Hepatocyte (in vitro differentiated cells): ENCODE data around the gene KDM2A. TPM values are rescaled to one million over a fixed set of nuclear protein-coding genes. Genes with fewer than 3 reads are reported as not detected.

Experiments used
- DNase-seq: peaks from one replicate; pipeline ENCODE4 v3.0.0-alpha.2; 2016; ENCODE audit warnings: low spot score
- H2AFZ ChIP-seq: fragments of 200-600 bp; sonication (generic); 2 replicates; pipeline ENCODE4 v1.6.0; 2016; ENCODE audit warnings: antibody characterized with exemption, mild to moderate bottlenecking
- H3K27ac ChIP-seq: fragments of 200-600 bp; sonication (generic); 2 replicates; pipeline ENCODE4 v1.5.1; 2016; ENCODE audit warnings: mild to moderate bottlenecking
- H3K27me3 ChIP-seq: fragments of 200-600 bp; sonication (generic); 2 replicates; pipeline ENCODE4 v1.6.1; 2016
- H3K36me3 ChIP-seq: fragments of 200-600 bp; sonication (generic); replicated peaks from 2 replicates; pipeline ENCODE4 v1.5.1; 2016; ENCODE audit warnings: low read depth; ENCODE audit not compliant: insufficient read depth
- H3K4me1 ChIP-seq: fragments of 200-600 bp; sonication (generic); 2 replicates; pipeline ENCODE4 v1.5.1; 2016; ENCODE audit warnings: mild to moderate bottlenecking, moderate library complexity; ENCODE audit not compliant: insufficient read depth
- H3K4me2 ChIP-seq: fragments of 200-600 bp; sonication (generic); 2 replicates; pipeline ENCODE4 v1.6.0; 2016
- H3K4me3 ChIP-seq: fragments of 200-600 bp; sonication (generic); 2 replicates; pipeline ENCODE4 v1.5.1; 2016; ENCODE audit warnings: mild to moderate bottlenecking
- H3K79me2 ChIP-seq: fragments of 200-600 bp; sonication (generic); 2 replicates; pipeline ENCODE4 v1.6.0; 2017; ENCODE audit warnings: mild to moderate bottlenecking
- H3K9me2 ChIP-seq: fragments of 200-600 bp; sonication (generic); replicated peaks from 2 replicates; pipeline ENCODE4 v1.6.0; 2017; ENCODE audit warnings: mild to moderate bottlenecking; ENCODE audit not compliant: insufficient read depth
- H3K9me3 ChIP-seq: fragments of 200-600 bp; sonication (generic); 2 replicates; pipeline ENCODE4 v1.5.1; 2016; ENCODE audit warnings: low read depth, mild to moderate bottlenecking
- H4K20me1 ChIP-seq: fragments of 200-600 bp; sonication (generic); 2 replicates; pipeline ENCODE4 v1.6.0; 2016; ENCODE audit warnings: mild to moderate bottlenecking; ENCODE audit not compliant: insufficient read depth, poor library complexity, severe bottlenecking
- EZH2 ChIP-seq: fragments of 200-600 bp; sonication (generic); IDR thresholded peaks from 2 replicates; pipeline ENCODE4 v1.6.1; 2016; ENCODE audit warnings: antibody characterized with exemption, mild to moderate bottlenecking, borderline replicate concordance
- EZH2phosphoT487 ChIP-seq: fragments of 200-600 bp; sonication (generic); IDR thresholded peaks from one replicate; pipeline ENCODE4 v1.6.1; 2018; ENCODE audit warnings: antibody characterized with exemption, mild to moderate bottlenecking, low read depth, moderate library complexity; ENCODE audit not compliant: unreplicated experiment, severe bottlenecking
- WGBS: methylation state at CpG from one replicate; pipeline ENCODE4 v1.1.6; 2016; ENCODE audit warnings: low lambda C conversion rate; ENCODE audit errors: missing lambda C conversion rate; 5-methylcytosine and 5-hydroxymethylcytosine counted together
- polyA plus RNA-seq: library from polyadenylated mRNA; unstranded; fragments of >200 nt; fragmentation: Nextera tagmentation; extraction: Ambion mirVana; gene quantifications from 2 replicates; pipeline ENCODE4 v1.2.1, GENCODE V29; 2016
- total RNA-seq: library from RNA; depleted of rRNA; stranded (reverse); fragments of >200 nt; gene quantifications from 2 replicates; pipeline ENCODE4 v1.2.3, GENCODE V29; 2014
- TF ChIP-seq, protein P1 (sequence below): fragments of 200-600 bp; sonication (generic); IDR thresholded peaks from 2 replicates; pipeline ENCODE4 v1.5.1; 2016; ENCODE audit warnings: antibody characterized with exemption, mild to moderate bottlenecking; ENCODE audit not compliant: poor library complexity

KDM2A gene
- total and polyA plus RNA-seq, 2 experiments from 2014 or later, result 18.7 to 51.2 TPM

- TF ChIP-seq EZH2phosphoT487 (no peak), EZH2 (no peak)
- TF ChIP-seq, protein P1, sequence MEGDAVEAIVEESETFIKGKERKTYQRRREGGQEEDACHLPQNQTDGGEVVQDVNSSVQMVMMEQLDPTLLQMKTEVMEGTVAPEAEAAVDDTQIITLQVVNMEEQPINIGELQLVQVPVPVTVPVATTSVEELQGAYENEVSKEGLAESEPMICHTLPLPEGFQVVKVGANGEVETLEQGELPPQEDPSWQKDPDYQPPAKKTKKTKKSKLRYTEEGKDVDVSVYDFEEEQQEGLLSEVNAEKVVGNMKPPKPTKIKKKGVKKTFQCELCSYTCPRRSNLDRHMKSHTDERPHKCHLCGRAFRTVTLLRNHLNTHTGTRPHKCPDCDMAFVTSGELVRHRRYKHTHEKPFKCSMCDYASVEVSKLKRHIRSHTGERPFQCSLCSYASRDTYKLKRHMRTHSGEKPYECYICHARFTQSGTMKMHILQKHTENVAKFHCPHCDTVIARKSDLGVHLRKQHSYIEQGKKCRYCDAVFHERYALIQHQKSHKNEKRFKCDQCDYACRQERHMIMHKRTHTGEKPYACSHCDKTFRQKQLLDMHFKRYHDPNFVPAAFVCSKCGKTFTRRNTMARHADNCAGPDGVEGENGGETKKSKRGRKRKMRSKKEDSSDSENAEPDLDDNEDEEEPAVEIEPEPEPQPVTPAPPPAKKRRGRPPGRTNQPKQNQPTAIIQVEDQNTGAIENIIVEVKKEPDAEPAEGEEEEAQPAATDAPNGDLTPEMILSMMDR, result no peak
- H3K9me3 ChIP-seq, result no peaks in the 10 kb centered on the region
- peaks cover 65% of the 10 kb centered on the region for H4K20me1 ChIP-seq
- no peak overlapping the region for H3K27ac ChIP-seq
- DNase-seq, result no peak
- no peaks in the 10 kb centered on the region for H3K9me2 ChIP-seq
- H3K36me3 ChIP-seq, result no peaks in the 10 kb centered on the region
- 96% methylated on average over 23 of the region's 23 CpGs for WGBS
- no peak overlapping the region for H3K4me2 ChIP-seq
- peaks cover 24% of the 10 kb centered on the region for H3K4me1 ChIP-seq
- no peak overlapping the region for H3K4me3 ChIP-seq
- peaks cover 100% of the 10 kb centered on the region for H3K79me2 ChIP-seq
- no peaks in the 10 kb centered on the region for H3K27me3 ChIP-seq
- no peak overlapping the region for H2AFZ ChIP-seq
These were observed 153.5 kb downstream of the KDM2A start for GRCh38 chr11:67272327-67273259.

DNA sequence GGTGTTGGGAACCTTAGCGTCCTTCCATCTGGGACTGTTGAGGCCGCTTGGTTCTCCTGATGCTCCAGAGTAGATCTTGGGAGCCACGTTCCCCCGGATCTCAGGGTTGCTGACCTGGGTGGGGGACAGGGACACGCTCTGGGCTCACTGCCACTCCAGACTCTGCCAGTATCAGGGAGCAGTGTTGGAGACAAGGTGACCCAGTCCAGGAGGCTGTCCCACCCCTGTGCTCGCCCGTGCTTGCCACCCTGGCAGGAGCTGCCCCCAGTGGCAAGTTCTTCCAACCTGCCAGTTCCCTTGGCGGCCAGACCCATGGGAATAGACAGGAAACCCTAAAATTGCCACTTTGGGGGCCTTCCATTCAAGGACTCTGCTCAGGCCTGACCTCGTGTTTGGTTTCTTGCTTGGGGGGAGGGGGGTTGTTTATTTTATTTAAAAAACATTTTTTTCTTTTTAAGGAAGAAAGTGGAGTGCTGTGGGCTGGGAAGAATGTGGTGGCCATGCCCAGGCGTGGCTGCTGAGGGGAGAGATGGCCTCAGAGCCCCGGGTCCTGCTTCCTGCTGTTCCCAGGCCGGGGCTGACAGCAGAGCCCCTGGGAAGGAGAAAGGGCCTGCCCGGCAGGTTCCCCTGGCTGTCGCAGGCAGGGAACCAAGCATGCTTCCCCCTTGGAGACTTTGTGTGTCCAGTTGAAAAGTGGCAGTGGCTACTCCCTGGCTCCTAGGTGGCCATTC lies 154.4 kb downstream of the KDM2A start:
- TF ChIP-seq, protein P1, result no peak
- TF ChIP-seq EZH2, result no peak
- TF ChIP-seq EZH2phosphoT487, result no peak
- H3K4me2 ChIP-seq, result no peak overlapping the region
- H3K36me3 ChIP-seq, result no peaks in the 10 kb centered on the region
- H3K9me3 ChIP-seq, result no peaks in the 10 kb centered on the region
- peaks cover 15% of the 10 kb centered on the region for H3K4me1 ChIP-seq
- H4K20me1 ChIP-seq, result peaks cover 58% of the 10 kb centered on the region
- DNase-seq, result no peak
- H3K4me3 ChIP-seq, result no peak overlapping the region
- WGBS, result 86% methylated on average over 14 of the region's 14 CpGs
- H3K79me2 ChIP-seq, result peaks cover 94% of the 10 kb centered on the region
- H2AFZ ChIP-seq, result no peak overlapping the region
- H3K9me2 ChIP-seq, result no peaks in the 10 kb centered on the region
- H3K27ac ChIP-seq, result no peak overlapping the region
- no peaks in the 10 kb centered on the region for H3K27me3 ChIP-seq

DNA sequence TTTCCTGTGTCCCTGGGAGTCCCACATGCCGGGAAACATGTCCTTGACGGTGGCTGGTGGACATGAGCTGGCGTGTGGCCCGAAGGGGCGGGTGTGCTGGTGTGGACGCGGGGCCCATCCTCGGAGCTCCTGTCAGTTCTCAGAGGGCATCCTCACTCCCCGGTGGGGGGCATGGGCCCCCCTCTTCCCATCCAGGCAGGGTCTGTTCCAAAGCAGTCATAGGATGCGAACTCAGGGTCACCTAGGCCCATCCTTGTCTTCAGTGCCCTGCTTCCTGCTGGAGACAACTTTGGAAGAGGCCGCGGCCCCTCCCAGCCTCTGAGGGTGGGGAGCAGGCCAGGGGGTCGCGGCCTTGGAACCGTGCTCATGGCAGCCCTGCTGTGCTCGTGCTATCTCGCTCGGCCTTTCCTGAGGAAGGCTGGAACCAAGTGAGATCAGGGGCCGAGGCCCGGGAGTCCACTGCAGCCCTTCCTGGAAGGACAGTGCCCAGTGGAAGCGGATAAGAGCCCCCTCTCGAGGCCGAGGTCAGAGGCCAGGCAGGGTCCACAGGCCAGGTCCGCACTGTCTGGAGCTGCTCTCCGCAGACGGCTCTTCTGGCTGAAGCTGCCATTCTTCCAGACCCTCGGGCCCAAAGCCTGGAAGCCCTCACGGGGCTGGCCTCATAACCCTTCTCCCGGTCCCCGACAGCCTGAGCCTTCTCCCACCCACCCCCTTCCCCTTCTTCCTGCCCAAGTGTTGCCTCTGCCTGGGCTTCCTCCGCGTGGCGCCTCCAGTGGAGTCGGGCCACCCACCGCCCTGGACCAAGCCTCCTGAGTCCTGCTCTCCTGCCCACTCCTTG lies 155.9 kb downstream of the KDM2A start:
- peaks cover 79% of the 10 kb centered on the region for H3K79me2 ChIP-seq

More for the DNA sequence above, 155.9 kb downstream of the KDM2A start:
- Histone ChIP-seq H3K9me3 (no peaks in the 10 kb centered on the region), H3K4me1 (peaks cover 7% of the 10 kb centered on the region), H3K4me3 (no peak overlapping the region), H2AFZ (no peak overlapping the region), H3K36me3 (no peaks in the 10 kb centered on the region), H3K27ac (no peak overlapping the region), H4K20me1 (peaks cover 45% of the 10 kb centered on the region), H3K4me2 (no peak overlapping the region), H3K27me3 (no peaks in the 10 kb centered on the region), H3K9me2 (no peaks in the 10 kb centered on the region)
- TF ChIP-seq, protein P1, result no peak
- TF ChIP-seq EZH2, result no peak
- TF ChIP-seq EZH2phosphoT487, result no peak
- no peak for DNase-seq
- 93% methylated on average over 32 of the region's 35 CpGs for WGBS
